Measurements from ENCODE around the gene SAFB2.

SAFB2 gene

GRCh38 chr19:5588441-5588840 is 34.1 kb downstream of the SAFB2 start:
- H3K9me3 Mint-ChIP-seq: no peaks in the 10 kb centered on the region
- TF ChIP-seq, protein P1, sequence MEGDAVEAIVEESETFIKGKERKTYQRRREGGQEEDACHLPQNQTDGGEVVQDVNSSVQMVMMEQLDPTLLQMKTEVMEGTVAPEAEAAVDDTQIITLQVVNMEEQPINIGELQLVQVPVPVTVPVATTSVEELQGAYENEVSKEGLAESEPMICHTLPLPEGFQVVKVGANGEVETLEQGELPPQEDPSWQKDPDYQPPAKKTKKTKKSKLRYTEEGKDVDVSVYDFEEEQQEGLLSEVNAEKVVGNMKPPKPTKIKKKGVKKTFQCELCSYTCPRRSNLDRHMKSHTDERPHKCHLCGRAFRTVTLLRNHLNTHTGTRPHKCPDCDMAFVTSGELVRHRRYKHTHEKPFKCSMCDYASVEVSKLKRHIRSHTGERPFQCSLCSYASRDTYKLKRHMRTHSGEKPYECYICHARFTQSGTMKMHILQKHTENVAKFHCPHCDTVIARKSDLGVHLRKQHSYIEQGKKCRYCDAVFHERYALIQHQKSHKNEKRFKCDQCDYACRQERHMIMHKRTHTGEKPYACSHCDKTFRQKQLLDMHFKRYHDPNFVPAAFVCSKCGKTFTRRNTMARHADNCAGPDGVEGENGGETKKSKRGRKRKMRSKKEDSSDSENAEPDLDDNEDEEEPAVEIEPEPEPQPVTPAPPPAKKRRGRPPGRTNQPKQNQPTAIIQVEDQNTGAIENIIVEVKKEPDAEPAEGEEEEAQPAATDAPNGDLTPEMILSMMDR (IDR thresholded peaks at IDR 0.05): no peak
- H3K27me3 Mint-ChIP-seq (ENCODE audit: low read depth, poor library complexity): no peaks in the 10 kb centered on the region
- DNase-seq: no peak
- peaks cover 47% of the 10 kb centered on the region for H3K36me3 Mint-ChIP-seq (ENCODE audit: low read depth)
- H3K27ac Mint-ChIP-seq: peak overlapping the region; percentile 43
- H3K4me3 Mint-ChIP-seq: no peak overlapping the region
- H3K4me1 Mint-ChIP-seq: peaks cover 21% of the 10 kb centered on the region

DNA sequence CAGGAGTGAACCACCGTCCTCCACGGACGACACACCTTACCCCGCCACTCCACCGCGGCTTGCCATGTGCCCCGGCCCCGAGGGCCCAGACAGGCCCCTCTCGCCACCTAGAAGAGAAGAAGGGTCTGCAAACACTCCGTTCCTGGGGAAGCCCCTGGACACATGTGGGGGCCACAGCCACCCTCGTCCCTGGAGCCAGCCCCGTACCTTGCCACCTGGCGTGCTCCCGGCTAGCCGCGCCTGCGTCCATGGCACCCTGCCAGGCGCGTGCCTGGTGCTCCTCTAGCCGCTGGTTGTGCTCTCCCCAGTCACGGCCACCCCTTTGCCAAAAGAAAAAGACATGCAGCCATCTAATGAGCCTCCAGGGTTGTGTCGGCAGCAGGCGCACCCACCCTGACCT is 34.9 kb downstream of the SAFB2 start:
- TF ChIP-seq, protein P1 (IDR thresholded peaks at IDR 0.05): no peak
- Mint-ChIP-seq H3K27me3 (ENCODE audit: low read depth, poor library complexity) (no peaks in the 10 kb centered on the region), H3K36me3 (ENCODE audit: low read depth) (peaks cover 40% of the 10 kb centered on the region), H3K4me1 (peaks cover 21% of the 10 kb centered on the region), H3K4me3 (no peak overlapping the region), H3K9me3 (no peaks in the 10 kb centered on the region), H3K27ac (no peak overlapping the region)
- DNase-seq: no peak

GRCh38 chr19:5587071-5587455 is 35.5 kb downstream of the SAFB2 start:
- TF ChIP-seq, protein P1 (IDR thresholded peaks at IDR 0.05): no peak

DNA sequence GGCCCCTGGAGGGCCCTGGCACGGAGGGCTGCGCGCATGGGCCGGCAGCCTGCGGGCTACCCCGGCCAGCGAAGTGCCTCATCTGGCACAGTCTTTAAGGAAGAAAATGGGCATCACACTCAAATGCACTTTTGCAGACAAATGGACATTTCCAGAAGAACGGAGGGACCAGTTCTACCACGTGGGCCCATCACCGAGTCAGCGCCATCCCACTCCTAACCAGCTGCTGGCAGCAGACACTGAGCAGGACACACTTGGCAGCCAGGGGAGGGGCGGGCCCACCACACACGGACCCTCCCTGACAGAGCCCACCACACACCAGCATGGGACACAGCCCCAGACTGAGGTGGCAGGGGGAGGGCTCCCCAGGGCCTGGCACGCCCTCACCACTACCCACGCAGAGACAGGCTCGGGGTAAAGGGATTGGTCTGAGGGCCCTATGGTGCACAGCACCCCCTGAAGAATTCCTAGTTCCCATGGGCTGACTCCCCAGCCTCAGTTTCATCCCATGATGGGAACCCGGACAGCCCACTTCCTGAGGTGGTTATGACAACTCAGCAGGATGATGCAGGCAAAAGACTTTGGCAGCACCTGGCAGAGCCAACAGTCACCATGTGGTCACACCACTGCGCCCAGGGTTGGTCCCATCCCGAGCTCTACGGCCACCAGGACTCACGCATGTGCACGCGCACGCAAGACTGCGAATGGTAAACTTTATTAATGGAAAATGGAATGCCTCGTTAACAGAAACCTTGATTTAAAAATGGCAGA is 36.1 kb downstream of the SAFB2 start:
- H3K9me3 Mint-ChIP-seq: no peaks in the 10 kb centered on the region
- TF ChIP-seq, protein P1 (IDR thresholded peaks at IDR 0.05): no peak
- H3K36me3 Mint-ChIP-seq (ENCODE audit: low read depth): peaks cover 28% of the 10 kb centered on the region
- peaks cover 31% of the 10 kb centered on the region for H3K4me1 Mint-ChIP-seq
- H3K27me3 Mint-ChIP-seq (ENCODE audit: low read depth, poor library complexity): no peaks in the 10 kb centered on the region
- no peak overlapping the region for H3K4me3 Mint-ChIP-seq
- H3K27ac Mint-ChIP-seq: peak overlapping the region; percentile 51
- DNase-seq: no peak

More at GRCh38 chr19:5587071-5587455, 35.5 kb downstream of the SAFB2 start:
- H3K36me3 Mint-ChIP-seq (ENCODE audit: low read depth): peaks cover 34% of the 10 kb centered on the region
- H3K27me3 Mint-ChIP-seq (ENCODE audit: low read depth, poor library complexity): no peaks in the 10 kb centered on the region
- no peaks in the 10 kb centered on the region for H3K9me3 Mint-ChIP-seq
- H3K27ac Mint-ChIP-seq: no peak overlapping the region
- H3K4me3 Mint-ChIP-seq: no peak overlapping the region
- H3K4me1 Mint-ChIP-seq: peaks cover 26% of the 10 kb centered on the region
- DNase-seq: no peak

- H3K4me3 Mint-ChIP-seq: peak overlapping the region; percentile 67
- peak; percentile 50 for DNase-seq
Observed at GRCh38 chr19:5585461-5586299, 36.9 kb downstream of the SAFB2 start.

More at GRCh38 chr19:5585461-5586299, 36.9 kb downstream of the SAFB2 start:
- no peaks in the 10 kb centered on the region for H3K9me3 Mint-ChIP-seq
- peaks cover 27% of the 10 kb centered on the region for H3K36me3 Mint-ChIP-seq (ENCODE audit: low read depth)
- H3K27ac Mint-ChIP-seq: peak overlapping the region; percentile 82
- peaks cover 31% of the 10 kb centered on the region for H3K4me1 Mint-ChIP-seq
- no peaks in the 10 kb centered on the region for H3K27me3 Mint-ChIP-seq (ENCODE audit: low read depth, poor library complexity)
- TF ChIP-seq, protein P1 (IDR thresholded peaks at IDR 0.05): no peak

All from nephron progenitor cell (in vitro differentiated cells).